ENCODE measurements around the gene RIOX2.

- TF ChIP-seq CTCF (IDR thresholded peaks at IDR 0.05; ENCODE audit: low read length) (no peak), EZH2 (IDR thresholded peaks at IDR 0.05; ENCODE audit: borderline replicate concordance, low read length) (no peak)
These were observed 4.3 kb downstream of the RIOX2 start for GRCh38 chr3:97967966-97968365.

Measured in OCI-LY1 (cell line).